ENCODE data around the gene TMEM150A.
A peak's percentile ranks its signal among the peaks of the same experiment; 100 is the strongest.
"Not testable (repeated sequence)": the region's sequence is repeated elsewhere in the genome, so short reads cannot be mapped to it uniquely, and the experiment has no call there.

Gene TMEM150A

DNA sequence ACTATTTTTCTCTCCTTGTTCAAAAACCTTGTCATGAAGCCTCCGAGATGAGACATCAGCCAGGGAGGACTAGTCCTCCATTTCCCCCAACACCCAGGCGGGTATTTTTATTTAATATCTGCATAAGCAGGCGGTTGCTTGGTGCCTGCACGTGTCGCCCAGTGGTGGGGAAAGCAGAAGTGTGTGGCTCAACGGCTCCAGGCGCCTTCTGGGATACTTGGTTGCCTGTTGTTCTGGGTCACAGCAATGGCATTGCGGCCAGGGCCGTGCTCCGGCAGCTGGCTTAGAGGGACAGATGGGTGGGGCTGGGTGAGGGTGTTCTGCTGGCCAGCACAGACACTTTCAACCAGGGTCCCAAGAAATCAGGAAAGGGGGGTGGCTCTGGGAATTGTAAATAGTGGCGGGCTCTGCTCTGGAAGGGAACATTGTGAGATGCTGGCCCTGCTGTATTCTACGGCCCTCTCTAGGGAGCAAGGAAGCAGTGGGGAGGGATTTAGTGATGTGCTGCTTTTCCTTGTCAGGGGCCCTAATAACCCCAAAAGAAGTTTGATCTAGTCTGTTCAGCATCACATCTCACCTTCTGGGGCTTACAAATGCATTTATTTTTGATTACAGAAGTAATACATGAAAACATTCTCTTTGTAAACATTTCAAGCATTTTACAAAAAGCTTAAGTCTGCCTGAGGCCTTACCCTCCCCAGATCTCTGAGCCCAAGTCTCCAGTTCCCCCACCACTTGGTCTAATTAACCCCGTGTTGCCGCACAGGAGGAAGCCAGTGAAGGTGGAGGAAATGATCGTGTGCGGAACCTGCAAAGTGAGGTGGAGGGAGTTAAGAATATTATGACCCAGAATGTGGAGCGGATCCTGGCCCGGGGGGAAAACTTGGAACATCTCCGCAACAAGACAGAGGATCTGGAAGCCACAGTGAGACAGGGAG lies 24.0 kb downstream of the TMEM150A start:
- peak overlapping the region; percentile 86 for H3K27ac Mint-ChIP-seq
- H3K9me3 Mint-ChIP-seq = no peaks in the 10 kb centered on the region
- H3K4me3 Mint-ChIP-seq = peak overlapping the region; percentile 97
- H3K27me3 Mint-ChIP-seq = no peaks in the 10 kb centered on the region
- peaks cover 44% of the 10 kb centered on the region for H3K4me1 Mint-ChIP-seq (ENCODE audit: low read depth)
- H3K36me3 Mint-ChIP-seq (ENCODE audit: low read depth) = peaks cover 21% of the 10 kb centered on the region

DNA sequence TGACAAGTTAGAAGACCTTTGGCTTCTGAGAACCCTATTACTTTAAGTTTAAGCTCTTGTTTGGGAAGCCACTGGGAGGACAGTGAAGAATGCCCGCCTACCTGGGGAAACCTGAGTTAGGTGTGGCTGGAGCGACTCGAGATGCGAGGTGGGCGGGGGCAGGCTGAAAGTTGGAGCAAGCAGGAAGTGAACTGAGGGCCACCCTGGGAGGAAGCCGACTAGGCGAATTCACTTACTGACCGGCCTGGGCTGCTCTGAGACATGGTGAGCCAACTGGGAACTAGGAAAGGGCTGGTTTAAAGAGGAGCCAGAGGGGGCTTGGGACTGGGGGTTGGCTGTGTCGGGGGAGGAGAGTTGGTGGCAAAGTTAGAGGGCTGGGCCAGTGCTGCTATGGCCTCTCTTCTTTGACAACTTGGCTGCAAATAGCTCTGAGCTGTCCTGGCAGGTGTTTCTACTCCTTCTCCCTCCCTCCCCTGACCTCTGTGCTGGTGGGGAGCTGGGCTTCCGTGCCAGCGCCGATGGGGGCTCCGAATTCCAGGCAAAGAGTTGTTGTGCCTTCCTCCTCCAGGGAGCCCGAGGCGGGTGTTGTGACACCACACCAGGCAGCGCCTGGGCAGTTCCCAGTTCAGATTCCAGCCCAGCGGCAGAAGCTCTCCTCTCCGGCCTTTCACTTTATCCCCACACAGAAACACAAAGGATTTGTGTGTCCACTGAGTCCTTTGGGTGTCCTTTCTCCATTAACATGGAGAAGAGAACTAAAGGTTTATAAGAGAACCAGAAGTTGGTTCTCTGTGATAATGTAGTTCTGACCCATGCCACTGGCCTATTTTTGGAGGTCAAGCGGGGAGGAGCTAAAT lies 24.9 kb downstream of the TMEM150A start, which contains the start of gene VAMP8:
Gene VAMP8, plus strand, starts transcription at position 201 of the 857 bp plus-strand sequence. Its CDS starts 61 bp downstream, at position 262.
- Mint-ChIP-seq H3K9me3 (no peaks in the 10 kb centered on the region), H3K4me3 (peak within 1 kb of the TSS; percentile 97), H3K27me3 (no peaks in the 10 kb centered on the region), H3K27ac (peak within 1 kb of the TSS; percentile 86), H3K36me3 (ENCODE audit: low read depth) (peaks cover 16% of the 10 kb centered on the region), H3K4me1 (ENCODE audit: low read depth) (peaks cover 40% of the 10 kb centered on the region)

DNA sequence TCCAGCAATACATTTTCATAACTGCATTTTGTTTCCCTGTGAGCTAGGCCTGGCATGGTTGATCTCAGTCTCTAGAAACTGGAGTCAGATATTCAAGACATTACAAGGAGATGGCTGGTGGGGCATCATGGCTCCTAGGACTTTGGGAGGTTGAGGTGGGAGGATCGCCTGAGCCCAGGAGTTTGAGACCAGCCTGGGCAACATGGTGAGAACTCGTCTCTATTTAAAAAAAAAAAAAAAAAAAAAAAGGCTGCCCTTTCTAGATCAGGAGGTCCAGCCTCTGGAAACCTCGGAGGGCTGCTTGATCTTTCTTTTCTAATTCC lies 25.5 kb downstream of the TMEM150A start:
- peaks cover 11% of the 10 kb centered on the region for H3K36me3 Mint-ChIP-seq (ENCODE audit: low read depth)
- no peaks in the 10 kb centered on the region for H3K9me3 Mint-ChIP-seq
- H3K4me3 Mint-ChIP-seq = peak overlapping the region; percentile 97
- peak overlapping the region; percentile 86 for H3K27ac Mint-ChIP-seq
- H3K4me1 Mint-ChIP-seq (ENCODE audit: low read depth) = peaks cover 36% of the 10 kb centered on the region
- no peaks in the 10 kb centered on the region for H3K27me3 Mint-ChIP-seq

GRCh38 chr2:85575739-85576138 lies 26.8 kb downstream of the TMEM150A start:
- Mint-ChIP-seq H3K4me3 (no peak overlapping the region), H3K9me3 (no peaks in the 10 kb centered on the region), H3K36me3 (ENCODE audit: low read depth) (peaks cover 3% of the 10 kb centered on the region), H3K27me3 (no peaks in the 10 kb centered on the region), H3K27ac (no peak overlapping the region), H3K4me1 (ENCODE audit: low read depth) (peaks cover 30% of the 10 kb centered on the region)

GRCh38 chr2:85566265-85566664 lies 36.2 kb downstream of the TMEM150A start:
- H3K36me3 Mint-ChIP-seq (ENCODE audit: low read depth) = no peaks in the 10 kb centered on the region
- H3K4me1 Mint-ChIP-seq (ENCODE audit: low read depth) = peaks cover 16% of the 10 kb centered on the region
- no peak overlapping the region for H3K27ac Mint-ChIP-seq
- H3K4me3 Mint-ChIP-seq = no peak overlapping the region
- H3K9me3 Mint-ChIP-seq = no peaks in the 10 kb centered on the region
- no peaks in the 10 kb centered on the region for H3K27me3 Mint-ChIP-seq

- Mint-ChIP-seq H3K36me3 (ENCODE audit: low read depth) (no peaks in the 10 kb centered on the region), H3K4me3 (no peak overlapping the region), H3K27me3 (no peaks in the 10 kb centered on the region), H3K9me3 (no peaks in the 10 kb centered on the region), H3K27ac (peak overlapping the region; percentile 41), H3K4me1 (ENCODE audit: low read depth) (peaks cover 34% of the 10 kb centered on the region)
Measured at GRCh38 chr2:85564144-85564563, 38.3 kb downstream of the TMEM150A start.

GRCh38 chr2:85561280-85562212 lies 41.0 kb downstream of the TMEM150A start, which contains the start of gene GGCX:
Gene GGCX, minus strand, starts transcription at chr2:85561493. Its CDS starts 65 bp downstream, at chr2:85561428.
- H3K4me3 Mint-ChIP-seq = peak within 1 kb of the TSS; percentile 98
- H3K27ac Mint-ChIP-seq = peak within 1 kb of the TSS; percentile 99
- H3K27me3 Mint-ChIP-seq = no peaks in the 10 kb centered on the region
- H3K36me3 Mint-ChIP-seq (ENCODE audit: low read depth) = peaks cover 10% of the 10 kb centered on the region
- H3K4me1 Mint-ChIP-seq (ENCODE audit: low read depth) = peaks cover 46% of the 10 kb centered on the region
- no peaks in the 10 kb centered on the region for H3K9me3 Mint-ChIP-seq

- Mint-ChIP-seq H3K9me3 (no peaks in the 10 kb centered on the region), H3K4me3 (peak overlapping the region; percentile 98), H3K36me3 (ENCODE audit: low read depth) (peaks cover 11% of the 10 kb centered on the region), H3K27ac (peak overlapping the region; percentile 99), H3K27me3 (no peaks in the 10 kb centered on the region), H3K4me1 (ENCODE audit: low read depth) (peaks cover 46% of the 10 kb centered on the region)
Measured at GRCh38 chr2:85560812-85561279, 41.7 kb downstream of the TMEM150A start.

- H3K27ac Mint-ChIP-seq = peak overlapping the region; percentile 99
- peaks cover 46% of the 10 kb centered on the region for H3K4me1 Mint-ChIP-seq (ENCODE audit: low read depth)
- H3K4me3 Mint-ChIP-seq = peak overlapping the region; percentile 98
- not testable (repeated sequence) for H3K27me3 Mint-ChIP-seq, H3K9me3 Mint-ChIP-seq
- peaks cover 16% of the 10 kb centered on the region for H3K36me3 Mint-ChIP-seq (ENCODE audit: low read depth)
Measured at GRCh38 chr2:85560403-85560726, 42.1 kb downstream of the TMEM150A start.

DNA sequence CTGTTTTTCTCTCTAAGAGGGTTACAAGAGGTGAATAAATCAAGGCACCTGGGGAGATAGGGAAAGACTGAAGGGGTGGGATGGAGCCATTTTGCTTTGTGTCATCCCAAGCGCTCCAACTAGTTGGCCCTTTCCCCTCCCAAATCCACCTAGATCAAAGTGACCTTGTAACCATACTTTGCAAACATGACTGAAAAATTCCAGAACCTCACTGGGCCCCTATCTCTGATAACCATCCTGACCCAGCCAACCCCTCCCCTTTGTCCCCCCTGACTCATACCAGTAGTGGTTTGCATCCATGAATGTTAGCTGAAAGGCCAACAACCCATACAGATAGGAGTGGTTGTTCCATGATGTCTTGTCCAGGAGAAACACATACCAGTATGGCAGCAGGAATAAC lies 44.3 kb downstream of the TMEM150A start:
- H3K36me3 Mint-ChIP-seq (ENCODE audit: low read depth) = peaks cover 28% of the 10 kb centered on the region
- no peaks in the 10 kb centered on the region for H3K27me3 Mint-ChIP-seq
- no peaks in the 10 kb centered on the region for H3K9me3 Mint-ChIP-seq
- no peak overlapping the region for H3K4me3 Mint-ChIP-seq
- H3K27ac Mint-ChIP-seq = no peak overlapping the region
- H3K4me1 Mint-ChIP-seq (ENCODE audit: low read depth) = peaks cover 40% of the 10 kb centered on the region

DNA sequence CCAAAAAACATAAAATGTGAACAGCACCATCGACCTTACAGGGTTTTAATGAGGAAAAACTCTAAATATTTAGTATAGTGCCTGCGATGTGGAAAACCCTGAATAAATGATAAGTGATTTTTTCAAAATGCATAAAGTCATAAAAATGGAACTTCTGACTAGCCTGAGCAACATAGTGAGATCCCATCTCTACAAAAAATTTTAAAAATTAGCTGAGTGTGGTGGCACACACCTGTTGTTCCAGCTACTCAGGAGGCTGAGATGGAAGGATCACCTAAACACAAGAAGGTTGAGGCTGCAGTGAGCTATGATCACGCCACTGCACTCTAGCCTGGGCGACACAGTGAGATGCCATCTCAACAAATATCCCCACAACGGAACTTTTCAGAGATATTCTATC lies 45.4 kb downstream of the TMEM150A start:
- Mint-ChIP-seq H3K9me3 (no peaks in the 10 kb centered on the region), H3K4me1 (ENCODE audit: low read depth) (peaks cover 36% of the 10 kb centered on the region), H3K27ac (no peak overlapping the region), H3K36me3 (ENCODE audit: low read depth) (peaks cover 28% of the 10 kb centered on the region), H3K4me3 (no peak overlapping the region), H3K27me3 (no peaks in the 10 kb centered on the region)

- Mint-ChIP-seq H3K27ac (no peak overlapping the region), H3K4me3 (no peak overlapping the region), H3K27me3 (no peaks in the 10 kb centered on the region), H3K4me1 (ENCODE audit: low read depth) (peaks cover 22% of the 10 kb centered on the region), H3K9me3 (no peaks in the 10 kb centered on the region), H3K36me3 (ENCODE audit: low read depth) (peaks cover 40% of the 10 kb centered on the region)
Measured at GRCh38 chr2:85554980-85555612, 47.4 kb downstream of the TMEM150A start.

DNA sequence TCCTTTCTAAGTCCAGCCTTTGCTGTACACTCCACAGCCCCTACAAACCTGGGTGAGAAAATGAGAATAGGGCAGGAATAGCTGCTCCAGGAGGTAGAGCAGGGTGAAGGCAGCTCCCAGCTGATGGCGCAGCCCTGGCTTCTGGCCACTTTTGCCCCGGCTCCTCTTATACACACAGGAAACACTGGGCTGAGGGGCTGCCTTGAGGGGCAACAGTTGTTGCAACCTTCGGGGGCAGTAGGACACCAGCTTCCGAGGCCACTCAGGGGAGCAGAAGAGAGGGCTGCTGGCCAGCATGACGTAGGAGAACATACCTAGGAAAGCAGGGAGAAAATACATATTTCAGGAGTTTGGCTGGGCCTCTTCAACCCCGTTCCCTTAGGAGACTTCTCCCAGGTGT lies 49.3 kb downstream of the TMEM150A start:
- no peak overlapping the region for H3K27ac Mint-ChIP-seq
- no peaks in the 10 kb centered on the region for H3K9me3 Mint-ChIP-seq
- H3K4me3 Mint-ChIP-seq = no peak overlapping the region
- no peaks in the 10 kb centered on the region for H3K27me3 Mint-ChIP-seq
- H3K36me3 Mint-ChIP-seq (ENCODE audit: low read depth) = peaks cover 37% of the 10 kb centered on the region
- H3K4me1 Mint-ChIP-seq (ENCODE audit: low read depth) = peaks cover 5% of the 10 kb centered on the region

Measured in stimulated activated naive CD8-positive, alpha-beta T cell treated with anti-CD3 and anti-CD28 coated beads, Interleukin-15, Interleukin-2, amounts not matched to agents 100 ng/mL and 50 ng/mL, for 24 hours (primary cell).